ENCODE data around the gene BANF2. TPM values are rescaled to one million over a fixed set of nuclear protein-coding genes. Genes with fewer than 3 reads are reported as not detected.

Gene BANF2
- total RNA-seq, 1 donor from 2014 or later: not detected

GRCh38 chr20:17708675-17709360, 9.1 kb downstream of the BANF2 start:
- DNase-seq (ENCODE audit: low read depth, low spot score): no peak

GRCh38 chr20:17709361-17710293, 9.9 kb downstream of the BANF2 start:
- no peak for DNase-seq (ENCODE audit: low read depth, low spot score)

- no peak for DNase-seq (ENCODE audit: low read depth, low spot score)
Measured at GRCh38 chr20:17710379-17711266, 10.9 kb downstream of the BANF2 start.

- DNase-seq (ENCODE audit: low read depth, low spot score): no peak
Measured at GRCh38 chr20:17711267-17711627, 11.5 kb downstream of the BANF2 start.

GRCh38 chr20:17712201-17712600, 12.4 kb downstream of the BANF2 start:
- no peak for DNase-seq (ENCODE audit: low read depth, low spot score)

GRCh38 chr20:17712708-17713107, 12.9 kb downstream of the BANF2 start:
- DNase-seq (ENCODE audit: low read depth, low spot score): no peak

GRCh38 chr20:17714597-17714996, 14.8 kb downstream of the BANF2 start:
- DNase-seq (ENCODE audit: low read depth, low spot score): no peak

- DNase-seq (ENCODE audit: low read depth, low spot score): no peak
Measured at GRCh38 chr20:17715075-17715474, 15.3 kb downstream of the BANF2 start.

GRCh38 chr20:17716331-17716730, 16.6 kb downstream of the BANF2 start:
- no peak for DNase-seq (ENCODE audit: low read depth, low spot score)

- DNase-seq (ENCODE audit: low read depth, low spot score): no peak
Measured at GRCh38 chr20:17720755-17721154, 21.0 kb downstream of the BANF2 start.

GRCh38 chr20:17721802-17722486, 22.2 kb downstream of the BANF2 start:
- DNase-seq (ENCODE audit: low read depth, low spot score): no peak

- DNase-seq (ENCODE audit: low read depth, low spot score): no peak
Measured at GRCh38 chr20:17722493-17723300, 22.9 kb downstream of the BANF2 start.

- no peak for DNase-seq (ENCODE audit: low read depth, low spot score)
Measured at GRCh38 chr20:17723301-17723691, 23.5 kb downstream of the BANF2 start.

GRCh38 chr20:17725094-17725835, 25.5 kb downstream of the BANF2 start:
- no peak for DNase-seq (ENCODE audit: low read depth, low spot score)

GRCh38 chr20:17726902-17727301, 27.1 kb downstream of the BANF2 start:
- DNase-seq (ENCODE audit: low read depth, low spot score): no peak

GRCh38 chr20:17727351-17727750, 27.6 kb downstream of the BANF2 start:
- no peak for DNase-seq (ENCODE audit: low read depth, low spot score)

- DNase-seq (ENCODE audit: low read depth, low spot score): no peak
Measured at GRCh38 chr20:17728074-17728473, 28.3 kb downstream of the BANF2 start.

GRCh38 chr20:17730071-17730470, 30.3 kb downstream of the BANF2 start:
- no peak for DNase-seq (ENCODE audit: low read depth, low spot score)

GRCh38 chr20:17731233-17731632, 31.5 kb downstream of the BANF2 start:
- DNase-seq (ENCODE audit: low read depth, low spot score): no peak

Measured in pulmonary artery endothelial cell (primary cell).